Measurements from ENCODE around the gene RASA3. TPM values are rescaled to one million over a fixed set of nuclear protein-coding genes. Genes with fewer than 3 reads are reported as not detected.

Gene RASA3
- total RNA-seq, 3 donors from 2014 or later: 7.9 to 19.0 (median 8.4) TPM

GRCh38 chr13:114148521-114148855 lies 16.1 kb upstream of the RASA3 start:
- Histone ChIP-seq H3K36me3 (ENCODE audit: low read depth) (no peaks in the 10 kb centered on the region), H3K4me3 (no peak overlapping the region), H3K4me1 (ENCODE audit: low read depth) (peaks cover 25% of the 10 kb centered on the region), H3K9me3 (no peaks in the 10 kb centered on the region)
- peak; percentile 62 for ATAC-seq
- intact Hi-C loops (cut with DNase I, micrococcal nuclease): no loop called here
- no peak for TF ChIP-seq CTCF (IDR thresholded peaks at IDR 0.05)
- peak; percentile 50 to 74 (median 64) for DNase-seq

GRCh38 chr13:114147803-114148520 lies 15.5 kb upstream of the RASA3 start:
- Histone ChIP-seq H3K9me3 (no peaks in the 10 kb centered on the region), H3K4me3 (no peak overlapping the region), H3K36me3 (ENCODE audit: low read depth) (no peaks in the 10 kb centered on the region), H3K4me1 (ENCODE audit: low read depth) (peaks cover 30% of the 10 kb centered on the region)
- no peak for TF ChIP-seq CTCF (IDR thresholded peaks at IDR 0.05)
- peak in 1 of 3 donors; percentile 41 for DNase-seq
- intact Hi-C loops (cut with DNase I, micrococcal nuclease): no loop called here
- ATAC-seq: no peak

GRCh38 chr13:114146629-114147028 lies 14.2 kb upstream of the RASA3 start:
- H3K36me3 ChIP-seq (ENCODE audit: low read depth): no peaks in the 10 kb centered on the region
- DNase-seq (peak in 2 of 3 donors; percentile 36 to 50), ATAC-seq (no peak)
- no peaks in the 10 kb centered on the region for H3K9me3 ChIP-seq
- TF ChIP-seq CTCF (IDR thresholded peaks at IDR 0.05): no peak
- peaks cover 31% of the 10 kb centered on the region for H3K4me1 ChIP-seq (ENCODE audit: low read depth)
- H3K4me3 ChIP-seq: no peak overlapping the region
- intact Hi-C loops (cut with DNase I, micrococcal nuclease): no loop called here

GRCh38 chr13:114146173-114146572 lies 13.8 kb upstream of the RASA3 start:
- ATAC-seq: no peak
- Histone ChIP-seq H3K36me3 (ENCODE audit: low read depth) (no peaks in the 10 kb centered on the region), H3K4me3 (no peak overlapping the region), H3K9me3 (no peaks in the 10 kb centered on the region), H3K4me1 (ENCODE audit: low read depth) (peaks cover 29% of the 10 kb centered on the region)
- intact Hi-C loops (cut with DNase I, micrococcal nuclease): no loop called here
- TF ChIP-seq CTCF (IDR thresholded peaks at IDR 0.05): no peak
- DNase-seq: peak in 2 of 3 donors; percentile 25 to 46

- no peaks in the 10 kb centered on the region for H3K36me3 ChIP-seq (ENCODE audit: low read depth)
- no peak overlapping the region for H3K4me3 ChIP-seq
- intact Hi-C loops (cut with DNase I, micrococcal nuclease): no loop called here
- H3K9me3 ChIP-seq: no peaks in the 10 kb centered on the region
- H3K4me1 ChIP-seq (ENCODE audit: low read depth): peaks cover 25% of the 10 kb centered on the region
- no peak for TF ChIP-seq CTCF (IDR thresholded peaks at IDR 0.05)
- peak in 1 of 3 donors; percentile 27 for DNase-seq
- no peak for ATAC-seq
Measured at GRCh38 chr13:114145722-114146121, 13.3 kb upstream of the RASA3 start.

Measured in mucosa of descending colon (tissue), 3 donors.